Chondrocyte (in vitro differentiated cells): ENCODE data around the gene TGFBR3. TPM values are rescaled to one million over a fixed set of nuclear protein-coding genes. Genes with fewer than 3 reads are reported as not detected.

ENCODE experiments used
- DNase-seq: peaks from one replicate; pipeline ENCODE4 v3.0.0; 2021; ENCODE audit warnings: mixed read lengths, low spot score
- H3K27ac Mint-ChIP-seq: one replicate; pipeline ENCODE4 v1.8.0; 2021; ENCODE audit warnings: mild to moderate bottlenecking, moderate library complexity, mixed read lengths; ENCODE audit not compliant: unreplicated experiment
- H3K27me3 Mint-ChIP-seq: 2 replicates; pipeline ENCODE4 v1.8.0; 2021; ENCODE audit warnings: low read depth, mixed read lengths
- H3K36me3 Mint-ChIP-seq: 2 replicates; pipeline ENCODE4 v1.8.0; 2021; ENCODE audit warnings: low read depth, mixed read lengths
- H3K4me1 Mint-ChIP-seq: 2 replicates; pipeline ENCODE4 v1.8.0; 2021; ENCODE audit warnings: low read depth, mild to moderate bottlenecking, mixed read lengths
- H3K4me3 Mint-ChIP-seq: one replicate; pipeline ENCODE4 v1.8.0; 2021; ENCODE audit warnings: mild to moderate bottlenecking, moderate library complexity, mixed read lengths; ENCODE audit not compliant: unreplicated experiment
- H3K9me3 Mint-ChIP-seq: 2 replicates; pipeline ENCODE4 v1.8.0; 2021; ENCODE audit warnings: low read depth, mixed read lengths
- total RNA-seq: library from RNA; stranded (reverse); gene quantifications from 3 replicates; pipeline ENCODE4 v1.2.1, GENCODE V29; 2021
- TF ChIP-seq, protein P1 (sequence below): fragments of 200-600 bp; sonication (generic); IDR thresholded peaks from 2 replicates; pipeline ENCODE4 v1.5.0; 2021; ENCODE audit warnings: antibody characterized with exemption, mild to moderate bottlenecking, moderate library complexity

TGFBR3 gene
- total RNA-seq, 1 donor from 2014 or later, result 1.4 TPM

DNA sequence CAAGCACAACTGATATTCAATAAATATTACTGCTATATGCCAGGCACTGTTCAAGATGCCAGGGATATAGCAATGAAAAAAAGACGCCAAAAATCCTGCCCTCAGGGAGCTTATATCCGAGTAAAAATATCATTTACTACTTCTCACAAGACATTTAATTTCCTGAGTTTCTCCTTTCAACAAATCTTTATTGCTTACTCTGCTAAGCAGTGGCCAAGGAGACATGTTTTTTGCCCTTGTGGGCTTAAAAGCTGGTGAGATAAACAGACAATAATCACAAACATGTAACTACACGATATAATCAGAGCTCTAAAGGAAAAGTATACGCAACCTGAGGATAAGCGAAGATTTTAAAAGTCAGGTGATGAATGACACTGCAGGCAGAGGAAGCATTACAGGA, 19.5 kb downstream of the TGFBR3 start:
- Mint-ChIP-seq H3K27ac (no peak overlapping the region), H3K4me3 (no peak overlapping the region), H3K9me3 (no peaks in the 10 kb centered on the region), H3K4me1 (peaks cover 12% of the 10 kb centered on the region), H3K36me3 (no peaks in the 10 kb centered on the region), H3K27me3 (peaks cover 4% of the 10 kb centered on the region)
- no peak for DNase-seq
- TF ChIP-seq, protein P1, sequence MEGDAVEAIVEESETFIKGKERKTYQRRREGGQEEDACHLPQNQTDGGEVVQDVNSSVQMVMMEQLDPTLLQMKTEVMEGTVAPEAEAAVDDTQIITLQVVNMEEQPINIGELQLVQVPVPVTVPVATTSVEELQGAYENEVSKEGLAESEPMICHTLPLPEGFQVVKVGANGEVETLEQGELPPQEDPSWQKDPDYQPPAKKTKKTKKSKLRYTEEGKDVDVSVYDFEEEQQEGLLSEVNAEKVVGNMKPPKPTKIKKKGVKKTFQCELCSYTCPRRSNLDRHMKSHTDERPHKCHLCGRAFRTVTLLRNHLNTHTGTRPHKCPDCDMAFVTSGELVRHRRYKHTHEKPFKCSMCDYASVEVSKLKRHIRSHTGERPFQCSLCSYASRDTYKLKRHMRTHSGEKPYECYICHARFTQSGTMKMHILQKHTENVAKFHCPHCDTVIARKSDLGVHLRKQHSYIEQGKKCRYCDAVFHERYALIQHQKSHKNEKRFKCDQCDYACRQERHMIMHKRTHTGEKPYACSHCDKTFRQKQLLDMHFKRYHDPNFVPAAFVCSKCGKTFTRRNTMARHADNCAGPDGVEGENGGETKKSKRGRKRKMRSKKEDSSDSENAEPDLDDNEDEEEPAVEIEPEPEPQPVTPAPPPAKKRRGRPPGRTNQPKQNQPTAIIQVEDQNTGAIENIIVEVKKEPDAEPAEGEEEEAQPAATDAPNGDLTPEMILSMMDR, result no peak

DNA sequence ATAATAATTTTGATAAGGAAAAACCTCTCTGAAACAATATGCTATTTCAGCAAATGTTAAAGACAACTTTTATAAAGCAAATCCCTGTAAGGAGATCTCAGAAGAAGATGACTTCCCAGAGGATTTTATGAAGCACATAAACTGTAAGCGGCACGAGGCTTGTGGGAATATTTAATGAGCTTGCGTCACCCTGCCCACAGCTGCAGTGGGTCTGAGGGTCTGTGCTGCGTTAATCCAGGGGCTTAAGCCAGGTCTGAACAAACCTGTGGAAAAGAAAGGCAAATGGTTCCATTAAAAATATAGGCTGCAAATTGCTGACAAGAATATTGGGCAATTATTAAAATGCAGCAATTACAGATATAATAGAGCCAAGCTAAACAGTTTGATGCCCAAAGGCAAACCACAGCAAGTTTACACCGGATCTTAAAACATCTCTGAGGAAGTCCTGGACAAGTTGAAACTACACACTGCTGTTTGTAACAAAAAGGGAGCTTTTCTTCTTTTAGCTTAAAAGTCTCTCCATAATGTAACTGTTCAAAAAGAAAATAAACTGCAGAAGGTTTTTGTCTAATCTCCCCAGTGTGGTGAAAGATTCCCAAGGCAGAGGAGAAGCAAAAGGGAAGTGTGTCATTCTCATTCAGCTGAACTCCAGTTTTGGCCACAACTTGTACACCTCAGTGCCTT, 21.8 kb downstream of the TGFBR3 start:
- no peaks in the 10 kb centered on the region for H3K36me3 Mint-ChIP-seq
- peaks cover 4% of the 10 kb centered on the region for H3K27me3 Mint-ChIP-seq
- no peak overlapping the region for H3K27ac Mint-ChIP-seq
- H3K4me1 Mint-ChIP-seq, result peaks cover 12% of the 10 kb centered on the region
- no peaks in the 10 kb centered on the region for H3K9me3 Mint-ChIP-seq
- no peak overlapping the region for H3K4me3 Mint-ChIP-seq
- no peak for DNase-seq
- TF ChIP-seq, protein P1, result no peak

DNA sequence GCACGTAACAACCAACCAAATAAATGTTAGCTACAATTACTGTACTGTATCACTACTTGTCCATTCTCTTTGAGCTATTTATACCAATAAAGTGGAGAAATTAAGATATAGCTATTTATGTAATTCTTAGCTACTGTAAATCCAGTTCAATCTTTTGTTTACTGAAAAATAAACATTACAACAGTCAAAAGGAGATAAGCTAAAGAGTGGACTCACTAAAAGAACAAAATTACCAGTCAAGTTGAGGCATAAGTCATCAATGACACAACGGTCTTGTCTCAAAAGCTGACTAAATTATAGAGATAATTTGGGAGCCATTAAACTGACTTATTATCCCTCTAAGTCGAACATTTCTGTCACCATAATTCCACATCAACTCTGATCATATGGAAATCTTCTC, 22.5 kb downstream of the TGFBR3 start:
- Mint-ChIP-seq H3K27ac (no peak overlapping the region), H3K9me3 (no peaks in the 10 kb centered on the region), H3K4me1 (peaks cover 12% of the 10 kb centered on the region), H3K4me3 (no peak overlapping the region), H3K27me3 (peaks cover 4% of the 10 kb centered on the region), H3K36me3 (no peaks in the 10 kb centered on the region)
- TF ChIP-seq, protein P1, result no peak
- no peak for DNase-seq

DNA sequence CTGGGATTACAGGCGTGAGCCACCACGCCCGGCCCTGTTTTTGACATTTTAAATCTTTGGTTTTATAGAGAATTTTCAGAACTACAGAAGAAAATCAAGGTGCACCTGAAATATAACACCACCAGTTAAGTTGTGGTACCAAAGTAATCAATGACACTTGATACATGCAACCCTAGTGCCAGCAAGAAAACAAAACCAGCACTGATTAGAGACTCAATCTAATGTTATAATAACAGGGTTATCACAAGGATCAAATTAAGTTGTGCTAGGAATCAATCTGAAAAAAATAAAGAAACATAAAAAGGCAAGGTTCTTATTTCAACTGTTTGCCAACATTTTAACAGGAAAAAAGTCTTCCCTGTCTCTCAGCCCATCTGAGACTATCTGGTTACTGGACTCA, 23.8 kb downstream of the TGFBR3 start:
- Mint-ChIP-seq H3K4me3 (no peak overlapping the region), H3K27me3 (peaks cover 4% of the 10 kb centered on the region), H3K4me1 (peaks cover 12% of the 10 kb centered on the region), H3K36me3 (no peaks in the 10 kb centered on the region), H3K27ac (no peak overlapping the region), H3K9me3 (no peaks in the 10 kb centered on the region)
- no peak for DNase-seq
- TF ChIP-seq, protein P1, result no peak

DNA sequence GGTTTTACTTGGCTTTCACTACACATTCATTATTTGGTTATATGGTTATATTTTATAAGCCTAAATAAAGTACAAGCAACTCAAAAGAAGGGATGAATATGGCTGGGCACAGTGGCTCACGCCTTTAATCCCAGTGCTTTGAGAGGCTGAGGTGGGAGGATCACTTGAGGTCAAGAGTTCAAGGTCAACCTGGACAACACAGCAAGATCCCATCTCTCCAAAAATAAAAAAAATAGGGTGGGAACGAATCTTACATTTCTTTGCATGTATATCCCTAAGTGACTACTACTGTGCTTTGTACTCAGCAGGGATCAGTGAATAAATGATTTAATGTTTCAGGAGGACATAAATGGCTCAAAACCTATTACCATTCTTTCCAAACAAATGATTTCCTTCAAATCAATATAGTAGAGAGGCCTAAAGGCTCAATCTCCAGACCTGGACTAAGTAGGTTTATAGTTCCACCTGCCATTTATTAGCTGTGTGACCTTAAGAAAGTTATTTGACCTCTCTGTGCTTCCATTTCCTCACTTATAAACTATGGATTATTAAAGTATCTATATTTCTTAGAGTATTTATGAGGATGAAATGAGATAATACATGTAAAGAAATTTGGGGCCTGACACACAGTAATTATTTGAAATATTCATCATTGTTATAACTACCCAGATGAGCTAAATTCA, 28.3 kb downstream of the TGFBR3 start:
- Mint-ChIP-seq H3K27ac (no peak overlapping the region), H3K36me3 (no peaks in the 10 kb centered on the region), H3K4me3 (no peak overlapping the region), H3K27me3 (no peaks in the 10 kb centered on the region), H3K9me3 (peaks cover 2% of the 10 kb centered on the region), H3K4me1 (no peaks in the 10 kb centered on the region)
- DNase-seq, result no peak
- TF ChIP-seq, protein P1, result no peak
